Measurements from ENCODE around the gene LRRC7. TPM values are rescaled to one million over a fixed set of nuclear protein-coding genes. Genes with fewer than 3 reads are reported as not detected.

The LRRC7 gene
- total RNA-seq, 1 donor = 0.09 TPM

DNA sequence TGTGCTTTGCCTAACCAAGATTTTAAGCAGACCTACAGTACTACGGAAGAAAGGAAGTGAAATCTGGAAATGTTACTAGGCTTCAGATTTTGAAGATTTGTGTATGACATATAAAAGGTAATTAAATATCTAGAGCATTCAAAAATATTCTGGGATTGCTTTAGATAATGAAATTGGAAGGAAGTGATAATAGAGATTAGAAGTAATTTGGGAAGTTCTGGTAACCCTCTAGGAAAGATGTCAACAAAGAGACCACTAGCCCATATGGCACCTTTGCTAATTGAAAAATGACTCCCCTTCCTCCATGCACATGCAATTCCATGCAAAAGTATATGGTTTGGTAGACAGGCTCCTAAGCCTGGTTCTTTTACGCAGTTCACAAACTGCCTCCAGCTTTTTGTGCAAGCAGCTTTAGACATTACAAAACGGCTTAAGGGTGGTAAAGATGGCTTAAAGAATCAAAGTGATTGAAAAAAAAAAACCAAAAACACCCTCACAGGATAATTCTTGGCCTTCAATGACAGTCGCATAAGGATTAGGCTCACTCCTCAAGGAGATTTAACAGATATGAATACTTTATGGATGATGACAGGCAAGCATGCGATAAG, 81.8 kb downstream of the LRRC7 start:
- TF ChIP-seq, protein P1, sequence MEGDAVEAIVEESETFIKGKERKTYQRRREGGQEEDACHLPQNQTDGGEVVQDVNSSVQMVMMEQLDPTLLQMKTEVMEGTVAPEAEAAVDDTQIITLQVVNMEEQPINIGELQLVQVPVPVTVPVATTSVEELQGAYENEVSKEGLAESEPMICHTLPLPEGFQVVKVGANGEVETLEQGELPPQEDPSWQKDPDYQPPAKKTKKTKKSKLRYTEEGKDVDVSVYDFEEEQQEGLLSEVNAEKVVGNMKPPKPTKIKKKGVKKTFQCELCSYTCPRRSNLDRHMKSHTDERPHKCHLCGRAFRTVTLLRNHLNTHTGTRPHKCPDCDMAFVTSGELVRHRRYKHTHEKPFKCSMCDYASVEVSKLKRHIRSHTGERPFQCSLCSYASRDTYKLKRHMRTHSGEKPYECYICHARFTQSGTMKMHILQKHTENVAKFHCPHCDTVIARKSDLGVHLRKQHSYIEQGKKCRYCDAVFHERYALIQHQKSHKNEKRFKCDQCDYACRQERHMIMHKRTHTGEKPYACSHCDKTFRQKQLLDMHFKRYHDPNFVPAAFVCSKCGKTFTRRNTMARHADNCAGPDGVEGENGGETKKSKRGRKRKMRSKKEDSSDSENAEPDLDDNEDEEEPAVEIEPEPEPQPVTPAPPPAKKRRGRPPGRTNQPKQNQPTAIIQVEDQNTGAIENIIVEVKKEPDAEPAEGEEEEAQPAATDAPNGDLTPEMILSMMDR (IDR thresholded peaks at IDR 0.05; ENCODE audit: insufficient read depth, low read length) = no peak

DNA sequence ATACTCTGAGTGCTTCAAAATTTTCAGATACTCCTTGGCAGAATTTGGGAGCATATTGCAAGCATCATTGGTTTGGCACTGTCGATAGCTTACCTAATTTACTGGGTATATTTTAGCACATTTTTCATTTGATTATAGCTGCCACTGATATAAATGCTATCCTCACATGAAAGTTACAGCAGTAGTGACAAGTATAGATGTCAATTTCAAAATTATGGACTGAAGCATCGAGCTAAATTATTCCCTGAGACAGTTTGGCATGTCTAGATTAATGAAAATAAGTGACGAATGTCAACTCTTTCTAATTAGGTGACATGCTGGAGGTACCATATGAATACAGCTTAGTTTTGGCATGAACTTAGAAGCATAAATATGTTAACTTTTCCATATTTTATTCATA, 83.1 kb downstream of the LRRC7 start:
- TF ChIP-seq, protein P1 (IDR thresholded peaks at IDR 0.05; ENCODE audit: insufficient read depth, low read length) = no peak
- H3K4me3 ChIP-seq (ENCODE audit: low read depth, low read length) = no peak overlapping the region
- no peak for DNase-seq (ENCODE audit: low read depth)

More for the DNA sequence above, 81.8 kb downstream of the LRRC7 start:
- no peak overlapping the region for H3K4me3 ChIP-seq (ENCODE audit: low read depth, low read length)
- DNase-seq (ENCODE audit: low read depth) = no peak

DNA sequence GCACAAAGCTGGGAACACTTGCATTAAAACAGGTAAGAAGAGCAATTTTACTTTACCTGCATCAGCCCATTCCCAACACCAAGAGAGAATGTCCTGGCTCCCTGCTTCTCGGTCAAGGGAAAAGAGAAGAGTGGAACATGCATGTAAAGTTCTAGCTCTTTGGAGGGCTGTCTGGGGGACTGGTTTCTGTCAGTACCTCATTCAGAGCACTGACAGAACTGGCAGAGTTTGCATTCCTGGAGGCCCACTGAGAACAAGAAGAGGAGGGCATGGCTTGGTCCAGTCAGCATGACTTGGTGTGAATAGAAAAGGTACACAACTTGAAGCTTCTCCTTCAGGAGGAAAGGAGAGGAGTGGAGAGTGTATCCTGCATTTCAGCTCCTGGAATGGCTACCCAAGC, 83.9 kb downstream of the LRRC7 start:
- no peak for DNase-seq (ENCODE audit: low read depth)
- no peak overlapping the region for H3K4me3 ChIP-seq (ENCODE audit: low read depth, low read length)
- TF ChIP-seq, protein P1 (IDR thresholded peaks at IDR 0.05; ENCODE audit: insufficient read depth, low read length) = no peak

DNA sequence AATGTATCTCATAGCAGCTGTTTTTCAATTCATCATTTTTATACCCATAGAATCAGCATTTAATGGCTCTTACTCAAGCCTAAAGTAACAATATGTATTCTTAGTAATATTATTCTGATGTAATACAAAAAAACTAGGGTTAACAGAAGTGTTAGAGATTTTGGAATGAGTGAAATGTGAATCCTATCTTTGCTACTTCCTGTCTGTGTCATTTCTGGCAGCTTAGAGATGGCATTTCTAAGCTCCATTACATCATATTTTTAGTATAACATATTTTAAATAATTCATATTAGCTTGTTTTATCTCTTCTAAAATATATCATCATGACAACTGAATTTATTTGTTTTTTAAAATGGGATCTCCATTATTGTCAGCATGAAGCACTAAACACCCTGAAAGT, 90.2 kb downstream of the LRRC7 start:
- TF ChIP-seq, protein P1 (IDR thresholded peaks at IDR 0.05; ENCODE audit: insufficient read depth, low read length) = no peak
- no peak for DNase-seq (ENCODE audit: low read depth)
- H3K4me3 ChIP-seq (ENCODE audit: low read depth, low read length) = no peak overlapping the region

DNA sequence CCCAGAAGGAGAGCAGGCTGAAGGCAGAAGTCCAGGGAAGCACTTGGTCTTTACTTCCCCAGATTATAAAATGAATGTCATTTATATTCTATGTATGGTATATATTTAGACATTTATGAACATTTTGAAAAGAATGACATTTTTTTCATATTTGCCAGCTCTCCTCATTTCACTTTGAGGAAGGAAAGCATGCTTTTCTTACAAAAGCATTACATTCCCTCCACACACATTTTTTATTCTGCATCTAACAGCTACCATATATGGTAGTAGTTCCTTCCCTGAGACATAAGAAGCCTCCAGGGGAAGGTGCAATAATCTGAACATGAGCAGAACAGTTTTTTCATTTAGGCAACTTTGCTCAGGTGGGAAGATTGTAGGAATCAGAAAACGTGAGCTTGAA, 94.0 kb downstream of the LRRC7 start:
- TF ChIP-seq, protein P1 (IDR thresholded peaks at IDR 0.05; ENCODE audit: insufficient read depth, low read length) = no peak
- no peak overlapping the region for H3K4me3 ChIP-seq (ENCODE audit: low read depth, low read length)
- no peak for DNase-seq (ENCODE audit: low read depth)

DNA sequence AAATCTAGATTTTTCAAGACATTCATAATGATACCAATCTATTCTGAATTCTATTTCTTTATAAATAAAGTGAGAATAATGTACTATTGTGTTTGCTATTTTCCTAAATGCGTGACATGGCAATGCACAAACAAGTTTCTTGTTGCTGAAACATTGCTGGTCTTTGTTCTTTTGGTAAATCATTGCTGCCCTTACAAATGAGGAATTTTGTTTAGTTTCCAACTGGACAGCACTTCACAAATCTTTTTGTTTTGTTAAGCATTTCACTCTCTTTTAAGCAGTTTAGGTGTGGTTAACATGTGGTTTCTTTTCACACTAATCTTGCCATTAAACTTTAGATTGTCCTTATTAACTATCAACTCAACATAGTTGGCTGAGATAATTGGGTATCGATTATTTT, 94.6 kb downstream of the LRRC7 start:
- TF ChIP-seq, protein P1 (IDR thresholded peaks at IDR 0.05; ENCODE audit: insufficient read depth, low read length) = no peak
- no peak overlapping the region for H3K4me3 ChIP-seq (ENCODE audit: low read depth, low read length)
- DNase-seq (ENCODE audit: low read depth) = no peak

Measured in fibroblast of the aortic adventitia (primary cell).